Ureter (tissue), 1 donor: ENCODE measurements around the gene PFKM. TPM values are rescaled to one million over a fixed set of nuclear protein-coding genes. Genes with fewer than 3 reads are reported as not detected.

Experiments
- DNase-seq: peaks from one replicate; pipeline ENCODE4 v3.0.0-alpha.2; 2020; ENCODE audit warnings: low spot score
- total RNA-seq: library from RNA; stranded (reverse); gene quantifications from one replicate; pipeline ENCODE4 v1.2.4, GENCODE V29; 2023
- donor health status: DM: yes; HTN: yes; CAD: no.

PFKM gene
- total RNA-seq, 1 donor from 2014 or later: 55.1 TPM

DNA sequence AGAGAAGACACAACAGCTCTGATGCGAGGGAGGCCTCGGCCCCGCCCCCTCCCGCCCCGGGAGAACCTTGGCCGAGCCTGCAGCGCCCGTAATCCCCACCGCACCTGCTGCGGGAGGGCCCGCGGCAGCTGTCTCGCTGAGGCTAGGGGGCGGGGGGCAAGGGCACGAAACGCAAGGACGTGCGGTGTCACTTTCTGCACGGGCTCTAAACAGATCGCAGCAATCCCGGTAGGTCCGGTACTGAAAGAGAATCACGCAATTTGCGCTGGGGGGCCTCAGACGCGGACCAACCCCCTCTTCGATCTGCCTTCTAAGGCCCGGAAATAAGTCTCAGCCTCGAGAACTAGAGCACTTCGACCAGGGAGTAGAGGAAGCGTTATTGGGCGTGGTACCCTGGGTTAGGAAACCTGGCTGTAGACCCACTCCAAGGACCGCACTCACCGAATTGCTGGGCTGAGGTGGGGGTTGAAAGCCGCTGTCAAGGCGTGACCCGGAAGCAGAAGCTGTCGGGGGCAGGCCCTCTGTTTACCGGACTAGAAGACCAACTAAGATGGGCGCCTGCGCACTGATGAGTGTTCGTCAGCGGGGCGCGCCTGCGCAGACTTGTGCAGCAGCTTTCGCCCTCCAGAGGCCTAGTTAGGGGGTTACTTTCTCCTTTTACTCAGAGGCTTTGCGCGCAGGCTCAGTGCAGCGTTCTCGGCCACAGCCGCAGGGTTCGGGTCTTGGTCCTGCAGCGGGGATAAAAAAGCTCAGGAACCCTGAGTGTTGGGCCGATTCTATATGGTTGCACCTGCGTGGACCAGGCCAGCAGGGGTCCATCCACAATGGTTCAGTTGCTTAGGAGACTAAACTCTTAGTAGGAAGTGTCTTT is 38.1 kb downstream of the PFKM start, which contains the start of gene ASB8:
Gene ASB8, minus strand, starts transcription at position 498 of the 871 bp plus-strand sequence. CDS start 4,019 bp downstream, outside the sequence.
- peak; percentile 99 for DNase-seq

DNA sequence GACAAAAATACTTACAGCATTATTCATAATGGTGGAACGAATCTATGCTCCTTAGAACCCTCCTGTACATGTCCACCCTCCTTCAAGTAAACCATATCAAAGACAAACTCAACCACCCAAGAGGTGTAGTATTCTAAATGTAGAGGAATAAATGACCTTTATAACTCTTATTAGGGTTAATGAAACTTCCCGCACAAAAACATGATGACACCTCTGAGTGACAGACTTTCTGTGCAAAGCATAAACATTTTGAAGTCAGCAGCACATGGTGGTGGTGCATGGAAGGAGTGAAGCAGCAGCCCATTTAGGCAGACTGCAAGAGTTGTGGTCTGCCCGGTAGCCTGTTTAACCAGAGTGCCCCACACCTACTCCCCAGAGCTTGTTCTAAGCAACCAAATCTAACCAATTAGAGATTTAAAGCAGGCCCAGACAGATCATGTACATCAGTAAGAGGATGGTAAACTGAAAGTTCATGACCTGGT is 38.8 kb downstream of the PFKM start:
- DNase-seq: no peak

DNA sequence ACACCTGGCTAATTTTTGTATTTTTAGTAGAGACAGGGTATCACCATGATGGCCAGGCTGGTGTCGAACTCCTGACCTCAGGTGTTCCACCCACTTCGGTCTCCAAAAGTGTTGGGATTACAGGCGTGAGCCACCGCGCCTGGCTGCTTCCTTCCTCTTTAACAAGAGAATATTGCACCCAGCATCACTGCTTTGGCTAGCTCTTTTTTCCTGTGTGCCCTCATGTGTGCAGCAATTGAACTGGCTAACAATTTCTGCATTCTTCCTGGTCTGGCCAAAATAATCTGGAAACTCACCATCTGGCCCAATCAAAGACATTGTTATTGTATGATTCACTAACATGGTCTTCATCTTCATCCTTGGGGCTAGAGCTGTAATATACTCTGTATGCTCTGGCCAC is 40.9 kb downstream of the PFKM start:
- no peak for DNase-seq

DNA sequence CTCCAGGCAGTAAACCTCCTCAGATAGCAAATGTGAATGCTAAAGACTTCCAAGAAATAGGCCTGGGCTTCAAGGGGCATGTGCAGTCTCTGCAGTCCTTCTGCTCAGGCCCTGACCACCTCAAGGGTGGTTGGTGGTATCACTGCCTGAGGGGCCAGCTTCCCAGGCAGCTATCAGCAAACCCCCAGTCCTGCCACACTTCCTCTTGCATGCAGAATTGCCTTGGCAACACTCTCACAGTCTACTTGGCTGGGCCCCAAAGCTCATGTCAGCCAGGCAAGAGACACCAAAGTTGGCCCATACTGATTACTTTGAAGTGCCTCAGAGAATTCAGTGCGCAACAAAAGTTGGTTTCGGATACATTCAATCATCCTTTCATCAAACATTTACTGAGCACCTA is 41.6 kb downstream of the PFKM start:
- DNase-seq: no peak

DNA sequence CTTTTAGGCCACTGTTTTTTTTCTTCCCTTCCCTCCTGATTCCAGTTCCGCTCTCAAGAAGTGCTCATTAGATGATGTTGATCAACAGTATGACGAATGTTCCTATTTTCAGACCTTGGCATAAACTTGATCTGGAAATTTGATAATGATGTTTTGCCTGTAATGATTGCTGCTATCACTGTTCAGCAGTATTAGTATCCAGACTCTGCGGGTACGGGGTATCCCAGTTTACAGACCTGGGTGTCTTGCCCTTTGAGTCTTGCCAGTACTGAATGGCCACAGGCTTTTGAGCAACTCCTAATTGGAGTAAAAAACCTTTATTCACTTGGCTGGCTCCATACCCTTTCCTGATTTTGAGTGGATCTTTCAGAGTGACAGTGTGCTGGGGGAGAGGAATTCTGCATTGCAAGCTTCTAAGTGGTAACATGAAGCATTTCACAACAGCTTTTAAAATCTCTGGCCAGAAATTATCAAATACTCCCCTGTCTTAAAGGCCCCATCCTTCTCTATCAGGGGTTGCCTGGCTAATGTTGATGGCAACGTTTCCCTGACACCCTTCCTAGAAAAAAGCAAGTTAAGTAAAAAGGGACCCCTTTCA is 44.1 kb downstream of the PFKM start:
- DNase-seq: no peak

DNA sequence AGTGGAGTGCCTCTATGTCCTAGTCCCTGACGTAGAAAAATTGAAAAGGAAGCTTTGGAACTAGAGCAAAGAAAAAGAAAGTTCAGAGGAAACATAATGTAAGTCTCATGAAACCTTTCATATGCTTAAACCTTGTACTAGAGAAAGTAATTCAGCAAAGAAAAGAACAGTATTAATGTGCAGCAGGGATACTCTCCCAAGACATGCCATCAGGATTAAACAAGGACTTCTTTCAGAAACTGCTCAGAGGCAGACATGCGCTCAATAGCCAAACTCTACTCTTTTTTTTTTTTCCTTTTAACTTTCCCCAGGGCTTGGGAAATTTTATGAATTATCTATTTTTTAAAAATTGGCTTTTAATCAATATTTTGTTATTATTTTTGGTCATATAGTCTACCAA is 45.3 kb downstream of the PFKM start:
- DNase-seq: no peak

DNA sequence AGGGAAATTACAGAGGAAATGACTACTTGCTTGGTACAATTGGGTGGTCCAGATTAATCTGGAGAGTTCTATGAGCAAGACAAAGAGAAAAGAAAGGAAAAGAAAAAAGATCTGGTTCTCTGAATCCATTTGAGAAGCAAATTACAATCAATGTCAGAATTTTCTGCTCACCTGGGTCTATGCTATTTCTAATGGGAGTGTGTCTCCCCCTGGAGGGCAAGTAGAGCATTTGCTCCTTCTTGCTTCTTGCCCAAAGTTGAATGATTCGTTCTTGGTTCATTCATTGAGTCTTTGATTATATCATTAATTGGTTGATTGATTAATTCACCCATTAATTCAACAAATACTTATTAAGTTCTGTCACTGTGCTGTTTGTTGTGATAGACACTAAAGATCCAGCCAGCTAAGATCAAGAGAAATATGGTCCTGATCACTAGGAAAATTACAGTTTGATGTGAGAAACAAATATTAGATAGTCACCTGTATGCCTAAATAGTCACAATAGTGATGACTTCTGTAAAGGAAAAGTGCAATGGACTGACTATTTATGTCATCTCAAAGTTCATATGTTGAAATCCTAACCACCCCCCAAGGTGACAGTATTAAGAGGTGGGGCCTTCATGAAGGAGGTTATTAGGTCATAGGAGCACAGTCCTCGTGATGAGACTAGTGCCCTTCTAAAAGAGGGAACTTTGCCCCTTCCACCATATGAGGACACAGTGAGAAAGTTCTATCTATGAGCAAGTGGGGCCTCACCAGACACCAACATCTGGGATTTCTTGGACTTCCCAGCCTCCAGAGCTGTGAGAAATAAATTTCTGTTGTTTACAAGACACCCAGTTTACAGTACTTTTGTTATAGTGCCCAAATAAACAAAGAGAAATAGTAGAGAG is 46.2 kb downstream of the PFKM start:
- no peak for DNase-seq

DNA sequence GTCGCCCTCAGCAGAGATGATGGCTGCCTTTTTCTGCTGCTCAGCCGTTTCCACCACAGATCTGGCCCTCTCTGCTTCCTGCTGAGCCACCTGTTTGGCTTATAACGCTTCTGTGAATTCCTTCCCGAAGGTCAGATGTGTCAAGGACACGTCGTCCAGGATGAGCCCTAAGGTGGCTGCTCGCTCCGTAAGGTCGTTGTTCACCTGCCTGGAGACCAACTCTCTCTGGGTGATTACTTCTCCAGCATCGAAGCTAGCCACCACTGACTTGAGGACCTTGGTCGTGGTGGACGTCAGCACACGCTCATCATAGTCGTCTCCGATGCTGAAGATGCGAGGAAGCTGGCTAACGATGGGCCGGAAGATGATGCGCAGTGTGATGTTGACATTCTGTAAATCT is 49.8 kb downstream of the PFKM start:
- no peak for DNase-seq

DNA sequence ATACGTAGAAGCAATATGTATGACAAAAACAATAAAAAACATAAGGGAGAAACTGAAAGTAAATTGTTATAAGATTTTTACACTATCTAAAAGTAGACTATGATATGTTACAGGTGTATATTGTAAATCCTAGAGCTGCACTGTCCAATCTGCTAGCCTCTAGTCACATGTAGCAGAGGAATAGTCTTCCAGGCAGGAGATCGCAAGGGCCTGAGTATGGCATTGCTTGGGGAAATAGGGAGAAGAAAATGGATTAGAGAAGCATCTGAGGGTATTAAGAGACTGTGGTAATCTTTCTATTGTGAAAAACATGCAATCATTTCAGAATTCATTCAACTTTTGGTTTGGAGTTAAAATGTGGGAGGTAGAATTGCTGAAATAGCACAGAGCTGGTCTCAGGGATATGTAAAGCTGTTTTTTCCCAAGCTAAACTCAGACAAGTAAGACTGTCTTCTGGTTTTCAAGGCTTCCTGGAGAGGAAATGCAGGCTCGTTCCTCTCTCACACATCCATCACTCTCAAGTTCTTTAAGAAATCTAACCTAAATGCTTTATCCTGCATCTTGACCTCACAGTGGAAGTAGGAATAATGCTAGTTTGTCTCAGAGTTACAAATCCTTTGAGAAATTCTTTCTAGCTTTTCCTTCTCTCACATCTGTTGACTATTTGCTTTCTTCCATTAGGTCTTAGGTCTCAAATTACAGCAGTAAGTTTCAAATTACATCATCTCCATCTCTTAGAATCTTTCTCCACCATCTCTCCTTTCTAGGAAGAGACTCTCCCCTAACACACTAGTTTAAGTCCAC is 56.7 kb downstream of the PFKM start:
- DNase-seq: no peak

DNA sequence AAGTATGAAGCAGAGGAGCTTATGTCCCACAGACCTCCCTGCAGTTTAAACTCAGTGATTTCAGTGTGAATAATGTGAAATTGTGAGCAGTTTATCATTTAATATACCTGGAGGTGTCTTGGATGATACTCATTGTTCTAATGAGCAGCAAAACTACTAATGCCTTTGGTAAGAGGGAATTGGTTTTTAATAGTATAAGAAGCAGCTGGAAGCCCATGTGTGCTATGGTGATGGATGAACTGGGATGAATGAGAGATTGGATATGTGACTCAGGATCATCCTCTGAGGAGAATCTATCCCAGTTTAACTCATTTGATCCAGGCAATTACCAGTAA is 57.2 kb downstream of the PFKM start:
- no peak for DNase-seq

DNA sequence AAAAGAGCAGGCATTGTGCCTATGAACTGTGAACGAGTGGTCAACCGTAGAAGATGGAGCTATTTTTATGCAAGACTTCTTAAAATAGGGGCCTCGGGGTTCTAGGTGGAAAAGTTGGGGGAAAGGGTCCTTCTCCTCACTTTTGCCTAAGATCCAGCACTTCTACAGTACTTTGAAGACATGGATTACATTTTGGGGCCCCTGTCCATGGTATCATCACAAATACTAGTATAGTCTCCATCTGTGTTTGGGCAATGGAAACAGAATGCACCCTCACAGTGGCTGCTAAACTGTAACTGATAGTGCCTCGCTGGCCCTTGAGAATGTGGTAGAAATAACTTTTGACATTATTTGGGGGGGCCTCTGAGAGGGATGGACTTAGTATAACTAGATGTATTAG is 58.8 kb downstream of the PFKM start:
- DNase-seq: no peak

DNA sequence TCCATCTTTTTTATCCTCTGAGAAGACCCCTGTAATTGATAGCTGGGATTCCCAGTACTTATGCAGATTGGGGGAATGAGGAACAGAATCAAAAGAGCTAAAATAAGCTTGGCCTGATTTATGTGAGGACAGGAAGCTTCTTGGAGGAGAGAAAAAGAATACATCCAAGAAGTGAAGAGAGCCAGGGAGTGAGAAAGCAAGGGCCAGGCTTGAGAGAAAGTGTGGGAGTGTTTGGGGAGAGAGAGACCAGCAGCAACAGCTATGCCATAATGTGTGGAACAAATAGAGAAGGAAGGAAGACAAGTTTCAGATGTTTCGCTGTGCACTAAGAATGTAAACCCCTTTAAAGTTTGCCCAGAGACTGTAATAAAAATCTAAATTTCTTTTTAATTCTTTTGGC is 60.3 kb downstream of the PFKM start:
- no peak for DNase-seq

DNA sequence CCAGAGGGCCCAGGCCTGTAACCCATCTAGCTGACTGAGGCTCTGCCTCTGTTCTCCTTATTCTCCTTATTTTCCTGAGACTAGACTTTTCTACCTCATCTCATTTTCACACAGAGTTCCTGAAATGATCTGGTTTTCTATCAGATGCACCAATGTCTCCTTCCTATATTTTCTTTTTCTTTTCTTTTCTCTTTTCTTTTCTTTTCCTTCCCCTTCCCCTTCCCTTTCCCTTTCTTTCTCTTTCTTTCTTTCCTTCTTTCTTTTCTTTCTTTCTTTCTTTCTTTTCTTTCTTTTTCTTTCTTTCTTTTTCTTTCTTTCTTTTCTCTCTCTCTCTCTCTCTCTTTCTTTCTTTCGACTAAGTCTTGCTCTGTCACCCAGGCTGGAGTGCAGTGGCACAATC is 61.3 kb downstream of the PFKM start:
- DNase-seq: no peak

DNA sequence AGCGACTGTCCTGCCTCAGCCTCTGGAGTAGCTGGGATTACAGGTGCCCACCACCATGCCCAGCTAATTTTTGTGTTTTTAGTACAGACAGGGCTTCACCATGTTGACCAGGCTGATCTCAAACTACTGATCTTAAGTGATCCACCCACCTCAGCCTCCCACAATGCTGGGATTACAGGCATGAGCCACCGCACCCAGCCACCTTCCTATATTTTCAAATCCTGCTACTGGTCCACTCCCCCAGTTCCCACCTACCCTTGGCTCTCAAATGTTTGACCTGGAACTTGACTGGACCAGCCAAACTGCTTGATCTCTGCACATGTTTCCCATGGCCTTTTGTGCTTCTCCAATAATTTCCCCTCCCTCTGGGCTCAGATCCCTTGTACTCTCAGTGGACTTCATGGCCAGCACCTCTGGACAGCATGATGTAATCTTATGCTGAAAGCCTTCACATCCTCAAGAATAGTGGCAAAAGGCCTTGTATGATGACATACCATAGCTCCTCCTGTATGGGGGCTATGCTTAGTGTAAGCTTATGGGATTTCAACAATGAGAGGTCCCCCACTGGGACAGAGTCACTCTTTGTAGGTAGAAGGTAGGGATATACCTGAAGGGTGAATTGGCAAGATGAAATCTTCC is 61.8 kb downstream of the PFKM start:
- no peak for DNase-seq

DNA sequence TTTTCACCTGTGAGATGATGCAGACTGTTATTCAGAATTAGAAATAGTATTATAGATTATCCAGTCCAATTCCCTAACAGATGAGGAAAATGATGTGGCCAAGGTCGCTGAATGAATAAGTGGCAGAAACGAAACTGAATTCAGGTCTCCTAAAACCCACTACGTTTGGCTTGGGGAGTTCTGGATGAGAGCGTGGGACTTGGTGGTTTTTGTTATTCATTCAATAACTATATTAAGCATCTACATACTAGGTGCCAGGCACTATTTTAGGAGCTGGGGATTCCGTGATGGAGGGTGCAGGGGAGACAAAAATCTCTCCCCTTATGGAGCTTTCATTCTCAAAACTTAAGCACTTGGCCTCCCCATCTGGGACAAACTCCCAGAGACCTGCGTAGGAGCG is 63.5 kb downstream of the PFKM start:
- no peak for DNase-seq

DNA sequence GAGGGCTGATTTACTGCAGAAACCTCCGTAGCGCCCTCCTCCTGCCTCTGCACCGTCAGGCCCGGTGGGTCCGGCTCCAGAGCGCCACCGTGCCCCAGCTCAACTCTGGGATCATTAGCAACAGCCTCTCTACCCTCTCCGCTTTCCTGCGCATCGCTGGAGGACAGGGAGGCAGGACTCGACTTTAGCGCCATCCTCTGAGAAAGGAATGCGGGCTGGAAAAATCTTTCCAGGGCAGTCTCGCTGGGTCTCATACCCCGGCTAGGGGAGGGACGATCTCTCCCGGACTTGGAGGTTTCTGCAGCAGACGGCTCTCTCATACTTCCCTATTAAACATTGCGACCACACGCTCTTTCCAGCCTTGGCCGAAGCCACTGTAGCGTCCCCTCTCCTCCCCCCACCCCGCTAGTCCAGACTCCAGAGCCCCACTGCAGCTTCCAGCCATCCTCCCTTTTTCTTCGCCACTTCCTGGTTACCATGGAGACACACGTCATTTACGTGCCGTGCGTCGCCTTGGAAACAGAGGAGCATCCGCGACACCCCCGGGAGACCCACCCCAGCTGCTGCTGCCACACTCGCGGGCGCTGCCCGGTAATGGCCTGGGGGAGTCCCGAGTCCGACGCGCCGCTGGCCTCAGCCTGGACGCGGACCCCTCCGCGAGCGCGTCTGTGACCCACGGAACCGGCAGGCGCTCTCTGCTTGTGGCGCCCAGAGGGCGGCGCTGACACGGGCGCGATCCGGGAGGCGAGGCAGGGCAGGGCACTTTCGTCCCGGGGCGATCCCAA is 64.1 kb downstream of the PFKM start, which contains the start of gene CCDC184:
Gene CCDC184, plus strand, starts transcription at position 554 of the 785 bp plus-strand sequence. CDS start 479 bp downstream, outside the sequence.
- peak; percentile 69 for DNase-seq

DNA sequence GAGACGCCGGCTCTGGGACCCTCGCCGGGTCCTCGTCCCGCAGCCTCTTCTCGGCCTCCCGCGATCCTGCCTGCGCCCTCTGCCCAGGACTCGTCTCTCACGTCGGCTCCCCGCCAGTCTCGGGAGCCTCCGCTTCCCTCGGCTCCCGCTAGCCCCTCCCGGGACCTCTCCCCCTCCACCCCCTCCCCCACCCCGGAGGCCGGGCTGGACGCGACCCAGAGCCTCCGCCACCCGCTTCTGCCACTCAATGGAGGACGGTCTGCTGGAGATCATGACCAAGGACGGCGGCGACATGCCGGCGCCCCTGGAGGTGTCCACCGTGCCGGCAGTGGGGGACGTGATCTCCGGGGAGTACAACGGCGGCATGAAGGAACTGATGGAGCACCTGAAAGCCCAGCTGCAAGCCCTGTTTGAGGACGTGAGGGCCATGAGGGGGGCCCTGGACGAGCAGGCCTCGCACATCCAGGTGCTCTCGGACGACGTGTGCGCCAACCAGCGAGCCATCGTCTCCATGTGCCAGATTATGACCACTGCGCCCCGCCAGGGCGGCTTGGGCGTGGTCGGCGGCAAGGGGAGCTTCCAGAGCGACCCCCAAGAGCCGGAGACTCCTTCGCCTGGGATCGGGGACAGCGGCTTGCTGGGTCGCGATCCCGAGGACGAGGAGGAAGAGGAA is 64.8 kb downstream of the PFKM start:
- no peak for DNase-seq

DNA sequence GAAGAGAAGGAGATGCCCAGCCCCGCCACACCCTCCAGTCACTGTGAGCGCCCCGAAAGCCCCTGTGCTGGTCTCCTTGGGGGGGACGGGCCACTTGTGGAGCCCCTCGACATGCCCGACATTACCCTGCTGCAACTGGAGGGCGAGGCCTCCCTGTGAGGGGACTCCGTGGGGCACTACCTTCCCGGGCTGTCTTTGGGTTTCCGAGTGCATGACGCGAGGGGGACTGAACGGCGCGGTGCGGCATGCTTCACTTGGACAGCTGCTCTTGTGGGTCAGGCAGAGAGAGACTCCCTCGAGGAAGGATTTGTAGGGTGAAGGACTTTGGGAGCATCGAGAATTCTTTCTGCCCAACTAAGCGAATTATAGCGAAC is 65.4 kb downstream of the PFKM start:
- no peak for DNase-seq

DNA sequence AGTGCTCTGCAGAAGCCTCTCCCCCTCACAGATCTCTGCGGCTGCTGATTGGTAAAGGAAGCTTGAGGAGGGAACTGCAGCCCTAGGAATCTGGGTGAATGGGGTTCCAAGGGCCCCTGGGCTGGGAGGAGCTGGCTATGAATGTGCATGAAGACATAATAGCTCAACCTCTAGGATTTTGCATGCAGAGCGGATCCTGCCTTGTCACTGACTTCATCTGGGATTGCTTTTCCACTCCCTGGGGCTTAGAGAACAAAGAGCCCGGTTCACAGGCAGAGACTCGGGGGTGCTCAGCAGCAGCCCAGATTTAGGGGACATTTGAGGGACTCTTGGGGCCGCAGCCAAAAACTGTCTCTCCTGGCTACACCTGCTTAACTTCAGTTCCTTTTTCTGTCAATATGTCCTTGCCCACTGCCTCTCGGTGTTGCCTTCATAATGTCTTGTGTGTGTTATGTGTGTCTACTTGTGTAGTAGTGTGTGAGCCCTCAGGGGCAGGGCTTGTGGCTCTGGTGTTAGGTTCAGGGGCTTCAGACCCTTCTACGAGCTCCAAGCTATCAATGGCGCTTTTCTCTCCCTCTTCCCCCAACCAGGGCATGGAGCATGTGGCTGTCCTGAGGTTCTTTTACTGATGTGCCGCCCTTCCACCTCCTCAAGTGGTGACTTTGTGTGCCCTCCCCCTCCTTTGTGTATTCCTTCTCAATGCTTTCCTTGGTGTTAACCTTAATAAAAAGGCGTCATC is 66.2 kb downstream of the PFKM start:
- DNase-seq: no peak
